Tibial nerve (tissue), 3 donors: ENCODE measurements around the gene IGF2BP3.

Source experiments
- POLR2A ChIP-seq, 2 donors: fragments of 450-650 bp; IDR thresholded peaks; one replicate each; pipeline ENCODE4 v1.6.1; 2017; ENCODE audit warnings: antibody characterized with exemption in 2 of 2, mild to moderate bottlenecking in 2 of 2, moderate library complexity in 2 of 2
- TF ChIP-seq, protein P1 (sequence below), 5 experiments: fragments of 200-600 bp in 3 of 5; fragments of 450-650 bp in 2 of 5; sonication (generic) in 3 of 5; IDR thresholded peaks; one replicate each; pipeline ENCODE4 v1.5.1; 2016 to 2019; ENCODE audit warnings: antibody characterized with exemption in 5 of 5, mild to moderate bottlenecking in 3 of 5, moderate library complexity in 2 of 5

DNA sequence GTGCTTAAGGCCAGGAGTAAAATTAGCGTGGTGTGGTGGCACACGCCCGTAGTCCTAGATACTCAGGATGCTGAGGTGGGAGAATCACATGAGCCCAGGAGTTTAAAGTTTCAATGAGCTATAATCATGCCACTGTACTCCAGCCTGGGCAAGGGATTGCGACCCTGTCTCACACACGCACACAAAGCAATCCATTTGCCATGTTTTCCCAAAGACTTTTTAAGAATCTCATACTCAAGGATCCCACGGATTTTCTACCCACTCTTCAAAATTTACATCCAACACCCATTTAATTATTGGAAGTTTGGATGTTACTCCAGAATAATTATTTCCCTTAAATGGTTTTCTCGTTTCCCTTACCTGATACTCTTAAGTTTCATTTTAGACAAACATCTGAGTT is 47.9 kb downstream of the IGF2BP3 start:
- TF ChIP-seq, protein P1, sequence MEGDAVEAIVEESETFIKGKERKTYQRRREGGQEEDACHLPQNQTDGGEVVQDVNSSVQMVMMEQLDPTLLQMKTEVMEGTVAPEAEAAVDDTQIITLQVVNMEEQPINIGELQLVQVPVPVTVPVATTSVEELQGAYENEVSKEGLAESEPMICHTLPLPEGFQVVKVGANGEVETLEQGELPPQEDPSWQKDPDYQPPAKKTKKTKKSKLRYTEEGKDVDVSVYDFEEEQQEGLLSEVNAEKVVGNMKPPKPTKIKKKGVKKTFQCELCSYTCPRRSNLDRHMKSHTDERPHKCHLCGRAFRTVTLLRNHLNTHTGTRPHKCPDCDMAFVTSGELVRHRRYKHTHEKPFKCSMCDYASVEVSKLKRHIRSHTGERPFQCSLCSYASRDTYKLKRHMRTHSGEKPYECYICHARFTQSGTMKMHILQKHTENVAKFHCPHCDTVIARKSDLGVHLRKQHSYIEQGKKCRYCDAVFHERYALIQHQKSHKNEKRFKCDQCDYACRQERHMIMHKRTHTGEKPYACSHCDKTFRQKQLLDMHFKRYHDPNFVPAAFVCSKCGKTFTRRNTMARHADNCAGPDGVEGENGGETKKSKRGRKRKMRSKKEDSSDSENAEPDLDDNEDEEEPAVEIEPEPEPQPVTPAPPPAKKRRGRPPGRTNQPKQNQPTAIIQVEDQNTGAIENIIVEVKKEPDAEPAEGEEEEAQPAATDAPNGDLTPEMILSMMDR (IDR thresholded peaks at IDR 0.05): no peak
- TF ChIP-seq POLR2A (IDR thresholded peaks at IDR 0.05): no peak
